IPS DF 4.7 (cell line): ENCODE results near the gene CCNG2.

Experiments
- DNase-seq: peaks from one replicate; pipeline ENCODE4 v3.0.0-alpha.2; 2013; ENCODE audit warnings: low spot score; ENCODE audit errors: extremely low read depth

The CCNG2 gene

GRCh38 chr4:77147079-77147782 lies 9.8 kb upstream of the CCNG2 start:
- DNase-seq, result no peak

DNA sequence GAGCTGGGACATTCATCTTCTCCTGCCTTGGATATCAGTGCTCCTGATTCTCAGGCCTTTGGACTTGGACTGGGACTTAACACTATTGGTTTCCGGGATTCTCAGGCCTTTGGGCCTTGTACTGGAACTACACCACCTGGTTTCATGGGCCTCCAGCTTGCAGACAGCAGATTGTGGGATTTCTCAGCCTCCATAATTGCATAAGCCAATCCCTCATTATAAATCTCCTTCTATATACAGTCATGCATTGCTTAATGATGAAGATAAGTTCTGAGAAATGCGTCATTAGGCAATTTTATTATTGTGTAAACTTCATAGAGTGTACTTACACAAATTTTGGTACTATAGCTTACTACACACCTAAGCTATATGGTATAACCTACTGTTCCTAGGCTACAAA lies 8.9 kb upstream of the CCNG2 start:
- DNase-seq, result no peak

DNA sequence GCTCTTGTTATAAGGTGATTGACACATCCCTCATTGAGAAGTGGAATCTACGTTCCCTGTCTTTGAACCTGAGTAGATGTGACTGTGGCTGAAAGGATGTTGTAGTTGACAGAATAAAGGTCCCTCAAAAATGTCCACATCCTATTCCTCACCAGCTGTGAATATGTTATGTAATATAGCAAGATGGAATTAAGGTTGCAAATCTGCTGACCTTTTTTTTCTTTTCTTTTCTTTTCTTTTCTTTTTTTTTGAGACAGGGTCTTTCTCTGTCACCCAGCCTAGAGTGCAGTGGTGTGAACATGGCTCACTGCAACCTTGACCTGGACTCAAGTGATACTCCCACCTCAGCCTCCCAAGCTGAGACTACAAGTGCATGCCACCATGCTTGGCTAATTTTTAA lies 7.2 kb upstream of the CCNG2 start:
- DNase-seq, result no peak

DNA sequence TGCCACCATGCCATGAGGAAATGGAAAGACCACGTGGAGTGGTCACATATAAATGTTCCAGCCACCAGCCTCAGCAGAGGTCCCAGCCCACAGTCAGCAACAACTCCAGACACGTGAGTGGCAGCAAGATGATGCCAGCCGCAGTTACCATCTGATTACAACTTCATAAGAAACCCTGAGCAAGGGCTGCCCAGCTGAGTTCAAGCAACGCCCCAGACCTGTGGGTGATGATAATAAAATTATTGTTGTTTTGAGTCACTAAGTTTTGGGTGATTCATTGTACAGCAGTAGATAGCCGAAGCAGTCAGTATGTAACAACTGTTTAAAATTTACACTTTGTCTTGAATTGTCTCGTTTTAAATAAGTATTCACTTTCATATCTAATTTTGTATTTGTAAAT lies 5.8 kb upstream of the CCNG2 start:
- no peak for DNase-seq

- no peak for DNase-seq
Measured at GRCh38 chr4:77152421-77152820, 4.6 kb upstream of the CCNG2 start.

GRCh38 chr4:77153006-77153405 lies 4.0 kb upstream of the CCNG2 start:
- DNase-seq, result no peak

GRCh38 chr4:77154065-77154464 lies 2.9 kb upstream of the CCNG2 start:
- DNase-seq, result no peak

- no peak for DNase-seq
Measured at GRCh38 chr4:77154761-77155499, 2.1 kb upstream of the CCNG2 start.

DNA sequence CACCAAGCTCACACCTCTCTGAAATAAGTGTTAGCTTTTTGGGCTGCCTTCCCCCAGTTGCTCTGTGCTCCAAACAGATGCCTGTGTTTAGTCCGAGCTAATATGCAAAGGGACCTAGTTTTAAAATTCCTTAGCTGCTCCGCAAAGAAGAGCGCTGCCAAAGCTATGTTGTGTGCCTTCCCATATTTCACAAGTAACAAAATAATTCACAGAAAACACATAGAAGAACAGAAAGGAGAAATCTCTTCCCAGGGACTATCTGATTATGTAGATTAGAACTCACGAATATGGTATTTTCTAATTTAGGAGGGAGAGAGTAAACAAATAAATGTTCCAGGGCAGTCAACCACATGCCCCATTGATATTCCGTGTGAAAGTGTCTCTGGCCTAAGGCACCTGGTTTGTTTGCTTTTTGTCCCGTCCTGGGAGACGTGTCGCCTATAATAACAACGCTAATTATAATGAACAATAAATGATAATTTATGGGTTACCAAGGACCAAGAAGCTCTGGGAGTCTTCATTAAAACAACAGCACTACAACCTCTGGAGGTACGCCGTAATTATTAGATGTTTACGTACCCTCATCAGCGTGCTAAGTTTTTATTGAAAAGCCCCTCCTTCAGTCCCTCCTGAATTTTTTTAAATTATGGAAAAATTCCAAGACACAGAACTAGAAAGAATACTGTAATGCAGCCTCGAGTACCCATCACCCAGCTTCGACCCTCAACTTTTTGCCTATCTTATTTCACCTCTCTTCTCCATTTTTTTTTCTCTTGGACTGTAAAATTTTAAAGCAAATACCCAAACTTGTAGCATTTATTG lies 1.2 kb upstream of the CCNG2 start:
- DNase-seq, result no peak

GRCh38 chr4:77156533-77156911 lies 485 bp upstream of the CCNG2 start:
- DNase-seq, result peak; percentile 99

- DNase-seq, result no peak
Measured at GRCh38 chr4:77157859-77158486, 966 bp downstream of the CCNG2 start.

GRCh38 chr4:77158487-77158861 lies 1.5 kb downstream of the CCNG2 start:
- DNase-seq, result no peak

DNA sequence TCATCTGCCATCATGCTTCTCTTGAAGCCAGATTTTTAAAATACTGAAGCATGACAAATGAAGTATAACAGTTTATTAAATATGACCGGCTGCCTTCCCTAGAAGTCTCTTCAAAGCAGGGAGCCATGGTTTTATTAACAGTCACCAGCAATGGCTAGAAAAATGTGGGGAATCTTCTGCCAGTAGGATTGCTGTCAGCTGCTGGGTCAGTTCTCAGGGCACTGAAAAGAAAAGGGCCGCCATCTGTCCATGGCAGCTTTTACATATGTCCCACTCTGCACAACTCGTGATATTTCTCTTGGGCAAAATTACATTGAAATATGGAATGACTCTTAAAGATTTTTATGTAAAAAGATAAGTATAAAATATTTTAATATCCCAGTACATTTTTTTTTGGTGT lies 2.8 kb downstream of the CCNG2 start:
- DNase-seq, result no peak

GRCh38 chr4:77163641-77164040 lies 6.6 kb downstream of the CCNG2 start:
- DNase-seq, result no peak

DNA sequence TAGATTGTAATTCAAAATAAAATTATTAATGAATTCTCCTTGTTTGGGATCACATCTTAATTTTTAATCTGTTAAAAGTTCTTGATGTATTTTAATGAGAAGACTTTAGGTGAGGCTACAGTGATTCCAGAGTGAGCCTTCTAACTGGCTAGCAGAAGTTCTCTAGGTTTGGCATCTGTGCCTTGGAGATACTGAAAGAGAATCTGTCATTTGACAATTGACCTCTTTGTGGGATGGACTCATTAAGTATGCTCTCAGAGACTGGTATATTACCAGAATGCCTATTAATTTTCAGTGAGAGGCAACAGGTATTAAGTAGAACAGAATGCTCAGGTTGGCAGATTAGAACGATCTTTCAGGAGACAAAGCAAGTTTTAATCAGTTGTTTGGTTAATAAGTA lies 10.2 kb downstream of the CCNG2 start:
- DNase-seq, result no peak

DNA sequence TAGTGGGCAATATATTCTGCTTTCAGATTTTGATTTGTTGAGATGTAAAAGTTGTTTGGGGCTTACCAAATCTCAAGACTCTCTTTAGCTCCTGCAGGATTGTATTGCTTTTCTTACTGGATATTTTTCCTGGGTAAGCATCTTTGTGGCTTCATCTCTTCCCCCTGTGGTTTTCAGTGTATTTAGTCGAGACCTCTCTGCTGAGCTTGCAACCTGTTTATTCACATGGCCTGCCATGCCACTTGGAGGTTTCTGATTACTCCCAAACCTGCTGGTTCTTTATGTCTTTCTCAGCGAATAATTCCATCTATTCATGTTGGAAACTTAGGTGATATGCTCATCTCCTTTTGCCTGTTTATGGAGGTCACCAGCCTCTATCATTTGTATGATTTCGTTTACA lies 10.9 kb downstream of the CCNG2 start:
- DNase-seq, result no peak

- no peak for DNase-seq
Measured at GRCh38 chr4:77169481-77169880, 12.5 kb downstream of the CCNG2 start.

- no peak for DNase-seq
Measured at GRCh38 chr4:77170926-77171325, 13.9 kb downstream of the CCNG2 start.

- DNase-seq, result no peak
Measured at GRCh38 chr4:77172336-77172735, 15.3 kb downstream of the CCNG2 start.

DNA sequence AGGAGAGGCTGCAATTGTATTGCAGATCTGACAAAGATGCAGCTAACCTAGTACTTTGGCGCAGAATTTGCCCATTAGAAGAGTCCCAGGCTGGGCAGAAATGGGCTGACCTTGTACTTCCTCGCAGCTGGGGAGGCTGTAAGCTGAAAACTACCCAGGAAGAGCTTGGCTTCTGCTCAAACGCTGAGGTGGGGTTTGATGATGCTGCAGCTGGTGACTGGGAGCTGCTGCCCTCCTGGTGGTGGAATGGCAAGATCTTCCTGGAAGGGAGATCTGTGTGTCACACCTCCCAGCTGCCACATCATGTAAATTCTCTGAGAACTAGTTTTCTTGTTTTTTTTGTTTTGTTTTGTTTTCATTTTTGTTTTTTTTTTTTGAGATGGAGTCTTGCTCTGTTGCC lies 17.4 kb downstream of the CCNG2 start:
- DNase-seq, result no peak

DNA sequence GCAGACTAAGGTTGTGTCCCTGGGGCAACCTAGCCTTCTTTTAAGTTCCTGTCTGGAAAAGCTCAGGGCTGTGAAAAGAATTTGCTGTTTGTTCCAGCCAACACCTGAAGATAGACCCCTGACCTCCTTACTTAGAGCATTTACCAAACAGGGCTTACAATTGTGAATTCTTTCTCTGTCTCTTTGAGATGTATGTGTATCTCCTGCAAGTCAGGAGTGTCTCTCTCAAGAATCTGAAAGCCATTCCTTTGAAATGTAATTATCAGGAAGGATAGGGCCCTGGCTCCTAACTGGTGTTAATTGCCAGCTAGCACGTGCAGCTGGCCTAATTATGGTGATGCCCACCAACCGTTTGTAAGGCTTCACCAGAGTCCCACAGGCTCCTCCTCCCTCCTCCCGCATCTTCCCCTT lies 18.2 kb downstream of the CCNG2 start:
- no peak for DNase-seq

DNA sequence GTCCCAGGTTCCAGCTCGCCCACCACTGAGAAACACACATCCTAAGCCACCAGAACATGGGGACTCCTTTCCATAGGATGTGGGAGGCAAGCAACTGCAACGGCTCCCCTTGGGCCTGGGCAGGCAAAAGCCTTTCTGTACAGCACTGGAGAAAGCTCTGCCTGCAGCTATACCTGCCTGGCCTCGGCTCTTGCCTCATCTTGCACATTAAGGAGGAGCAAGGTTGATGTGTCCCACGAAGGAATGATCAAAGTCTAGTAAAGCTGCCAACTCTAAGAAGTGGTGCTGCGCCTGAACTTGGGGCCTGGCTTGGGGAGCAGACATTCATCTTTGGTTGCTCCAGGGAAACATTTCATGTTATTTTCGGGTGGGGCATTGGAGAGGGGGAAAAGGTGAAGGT lies 19.6 kb downstream of the CCNG2 start:
- DNase-seq, result no peak
